ENCODE data around the gene NRXN3.

The NRXN3 gene

GRCh38 chr14:78170203-78170602, at the start of gene NRXN3:
Gene NRXN3, plus strand, starts transcription at chr14:78170373. Its CDS starts 72,721 bp downstream, at chr14:78243094.
- DNase-seq (ENCODE audit: low read depth in 3 of 3), result no peak

- DNase-seq (ENCODE audit: low read depth in 3 of 3), result no peak
Measured at GRCh38 chr14:78122436-78122835, 47.7 kb upstream of the NRXN3 start.

- no peak for DNase-seq (ENCODE audit: low read depth in 3 of 3)
Measured at GRCh38 chr14:78123650-78124253, 46.4 kb upstream of the NRXN3 start.

GRCh38 chr14:78127961-78128360, 42.2 kb upstream of the NRXN3 start:
- no peak for DNase-seq (ENCODE audit: low read depth in 3 of 3)

GRCh38 chr14:78129375-78129774, 40.8 kb upstream of the NRXN3 start:
- no peak for DNase-seq (ENCODE audit: low read depth in 3 of 3)

- no peak for DNase-seq (ENCODE audit: low read depth in 3 of 3)
Measured at GRCh38 chr14:78130356-78130755, 39.8 kb upstream of the NRXN3 start.

GRCh38 chr14:78131201-78131600, 39.0 kb upstream of the NRXN3 start:
- no peak for DNase-seq (ENCODE audit: low read depth in 3 of 3)

- no peak for DNase-seq (ENCODE audit: low read depth in 3 of 3)
Measured at GRCh38 chr14:78131616-78132015, 38.6 kb upstream of the NRXN3 start.

GRCh38 chr14:78135450-78135891, 34.7 kb upstream of the NRXN3 start:
- DNase-seq (ENCODE audit: low read depth in 3 of 3), result no peak

GRCh38 chr14:78136695-78137094, 33.5 kb upstream of the NRXN3 start:
- no peak for DNase-seq (ENCODE audit: low read depth in 3 of 3)

GRCh38 chr14:78141590-78141989, 28.6 kb upstream of the NRXN3 start:
- DNase-seq (ENCODE audit: low read depth in 3 of 3), result no peak

GRCh38 chr14:78142998-78143397, 27.2 kb upstream of the NRXN3 start:
- DNase-seq (ENCODE audit: low read depth in 3 of 3), result no peak

- no peak for DNase-seq (ENCODE audit: low read depth in 3 of 3)
Measured at GRCh38 chr14:78143489-78144145, 26.6 kb upstream of the NRXN3 start.

GRCh38 chr14:78152201-78153063, 17.7 kb upstream of the NRXN3 start:
- no peak for DNase-seq (ENCODE audit: low read depth in 3 of 3)

- no peak for DNase-seq (ENCODE audit: low read depth in 3 of 3)
Measured at GRCh38 chr14:78153064-78153341, 17.2 kb upstream of the NRXN3 start.

- no peak for DNase-seq (ENCODE audit: low read depth in 3 of 3)
Measured at GRCh38 chr14:78154827-78155226, 15.3 kb upstream of the NRXN3 start.

- DNase-seq (ENCODE audit: low read depth in 3 of 3), result no peak
Measured at GRCh38 chr14:78156196-78156595, 14.0 kb upstream of the NRXN3 start.

- DNase-seq (ENCODE audit: low read depth in 3 of 3), result no peak
Measured at GRCh38 chr14:78157494-78158437, 12.4 kb upstream of the NRXN3 start.

GRCh38 chr14:78162202-78162601, 8.0 kb upstream of the NRXN3 start:
- no peak for DNase-seq (ENCODE audit: low read depth in 3 of 3)

- no peak for DNase-seq (ENCODE audit: low read depth in 3 of 3)
Measured at GRCh38 chr14:78164226-78164853, 5.8 kb upstream of the NRXN3 start.

- DNase-seq (ENCODE audit: low read depth in 3 of 3), result no peak
Measured at GRCh38 chr14:78172428-78172827, 2.3 kb downstream of the NRXN3 start.
